Stimulated activated CD4-positive, alpha-beta T cell treated with anti-CD3 and anti-CD28 coated beads, Interleukin-15, amount 100 ng/mL, for 48 hours (primary cell): ENCODE measurements around the gene GAB2.
"Not testable (repeated sequence)": the region's sequence is repeated elsewhere in the genome, so short reads cannot be mapped to it uniquely, and the experiment has no call there.

Experiments
- DNase-seq, 2 donors: peaks; one replicate each; pipeline ENCODE4 v3.0.0-alpha.2; 2020; ENCODE audit warnings: low read depth in 2 of 2

Gene GAB2

GRCh38 chr11:78187366-78188285 lies 230.0 kb downstream of the GAB2 start:
- peak; percentile 77 to 79 for DNase-seq

GRCh38 chr11:78181185-78181584 lies 236.4 kb downstream of the GAB2 start:
- DNase-seq, result no peak

DNA sequence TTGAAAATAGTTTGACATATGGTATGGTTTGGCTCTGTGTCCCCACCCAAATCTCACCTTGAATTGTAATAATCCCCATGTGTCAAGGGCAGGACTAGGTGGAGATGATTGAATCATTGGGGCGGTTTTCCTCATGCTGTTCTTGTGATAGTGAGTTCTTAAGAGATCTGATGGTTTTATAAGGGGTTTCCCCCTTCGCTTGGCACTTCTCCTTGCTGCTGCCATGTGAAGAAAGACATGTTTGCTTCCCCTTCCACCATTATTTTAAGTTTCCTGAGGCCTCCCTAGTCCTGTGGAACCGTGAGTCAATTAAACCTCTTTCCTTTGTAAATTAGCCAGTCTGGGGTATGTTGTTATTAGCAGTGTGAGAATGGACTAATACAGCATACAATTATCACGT lies 236.9 kb downstream of the GAB2 start:
- DNase-seq, result no peak

DNA sequence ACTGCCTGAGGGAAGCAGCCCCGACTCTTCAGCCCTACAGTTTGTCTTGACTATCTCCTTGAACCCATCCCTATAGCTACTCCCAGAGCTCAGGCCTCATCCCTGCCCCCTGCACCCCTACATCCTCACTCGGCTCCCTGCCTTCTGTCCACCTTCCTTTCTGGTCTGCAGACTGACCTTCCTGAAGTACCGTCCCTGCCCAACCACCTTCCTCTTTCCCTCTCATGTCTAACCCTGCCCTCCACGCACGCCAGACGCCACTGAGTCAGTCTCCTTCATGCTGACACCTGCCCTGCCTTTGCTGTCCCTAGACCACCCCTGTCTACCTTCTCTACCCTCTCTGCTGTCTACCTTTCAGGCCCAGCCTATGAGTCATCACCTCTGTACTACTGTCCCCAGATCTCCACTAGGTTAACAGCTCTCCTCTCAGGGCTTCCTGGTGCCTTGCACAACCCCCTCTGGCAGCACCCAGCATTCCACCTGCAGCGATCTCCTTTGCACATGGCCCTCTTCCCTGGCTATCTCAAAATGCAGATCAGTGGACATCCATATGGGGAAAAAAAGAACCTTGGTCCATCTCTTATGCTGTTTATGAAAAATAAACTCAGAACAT lies 238.1 kb downstream of the GAB2 start:
- DNase-seq, result no peak

DNA sequence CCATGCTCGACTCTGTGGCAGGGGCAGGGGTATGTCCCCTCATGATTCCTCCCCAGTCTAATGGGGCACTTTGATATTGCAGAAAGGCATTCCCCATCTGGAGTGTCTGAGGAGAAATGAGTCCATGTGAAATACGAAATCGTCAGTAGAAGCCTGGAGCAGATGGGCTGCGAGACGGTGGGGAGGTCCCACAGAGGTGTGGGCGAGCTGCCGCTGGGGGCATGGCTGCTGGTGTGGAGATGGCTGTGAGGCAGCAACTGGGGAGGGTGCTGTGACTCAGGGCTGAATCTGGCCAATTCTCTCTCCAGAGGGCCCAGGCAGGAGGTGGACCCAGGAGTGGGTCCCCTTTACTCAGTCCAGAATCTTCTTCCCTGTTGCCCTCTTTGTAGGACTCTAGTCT lies 240.4 kb downstream of the GAB2 start:
- DNase-seq, result no peak

DNA sequence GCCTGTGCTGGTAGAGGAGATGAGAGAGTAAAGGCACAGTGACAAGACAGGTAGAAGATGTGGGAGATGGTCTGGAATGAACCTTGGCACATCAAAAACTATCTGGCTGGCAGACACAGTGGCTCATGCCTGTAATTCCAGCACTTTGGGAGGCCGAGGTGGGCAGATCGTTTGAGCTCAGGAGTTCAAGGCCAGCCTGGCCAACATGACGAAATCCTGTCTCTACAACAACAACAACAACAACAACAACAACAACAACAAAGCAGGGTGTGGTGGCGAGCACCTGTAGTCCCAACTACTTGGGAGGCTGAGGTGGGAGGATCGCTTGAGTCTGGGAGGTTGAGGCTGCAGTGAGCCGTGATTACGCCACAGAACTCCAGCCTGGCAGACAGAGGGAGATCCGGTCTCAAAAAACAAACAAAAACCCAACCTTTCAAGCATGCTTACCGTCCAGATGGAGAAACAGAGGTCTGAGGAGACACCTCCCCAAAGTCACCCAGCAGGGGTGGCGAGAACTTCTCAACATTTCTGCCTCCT lies 240.9 kb downstream of the GAB2 start:
- no peak for DNase-seq

GRCh38 chr11:78175862-78176261 lies 241.8 kb downstream of the GAB2 start:
- not testable (repeated sequence) for DNase-seq

DNA sequence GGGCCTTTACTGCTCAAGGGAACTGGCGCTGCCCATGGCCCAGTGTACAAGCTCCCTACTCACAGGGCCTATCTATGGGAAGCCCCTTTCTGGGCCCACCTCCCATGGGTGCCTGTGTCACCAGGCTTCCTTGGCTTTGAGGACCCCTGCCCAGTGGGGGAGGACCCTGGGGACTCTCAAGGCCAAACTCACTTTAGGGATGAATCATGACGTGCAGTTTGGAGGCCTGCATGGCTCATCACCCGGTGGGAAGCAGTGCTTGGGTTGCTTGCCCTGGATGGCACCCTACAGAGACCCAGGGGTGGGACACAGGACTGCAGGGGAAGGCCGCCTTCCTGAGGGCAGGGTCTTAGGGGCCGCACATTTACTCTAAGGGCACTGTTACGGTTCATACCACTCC lies 245.7 kb downstream of the GAB2 start:
- no peak for DNase-seq

GRCh38 chr11:78170874-78171549 lies 246.6 kb downstream of the GAB2 start:
- DNase-seq, result no peak

DNA sequence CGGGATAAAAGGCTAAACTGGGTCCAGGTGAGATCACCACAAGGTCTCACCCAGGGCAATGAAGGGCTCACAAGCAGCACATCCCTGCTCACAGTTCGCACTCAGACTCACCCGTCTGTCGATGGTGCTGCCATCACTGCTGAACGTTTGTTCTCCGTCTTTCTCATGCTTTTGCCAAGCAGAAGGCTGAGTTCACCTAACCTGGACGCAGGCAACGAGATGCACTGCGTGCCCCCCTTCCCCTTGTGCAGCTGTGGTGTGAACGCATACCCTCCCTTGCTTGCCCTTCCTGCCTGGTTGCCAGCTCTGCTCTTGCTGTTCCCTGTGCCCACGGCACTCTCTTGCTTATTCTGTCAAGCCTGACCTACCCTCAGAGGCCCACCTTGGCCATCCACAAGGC lies 247.2 kb downstream of the GAB2 start:
- DNase-seq, result no peak

DNA sequence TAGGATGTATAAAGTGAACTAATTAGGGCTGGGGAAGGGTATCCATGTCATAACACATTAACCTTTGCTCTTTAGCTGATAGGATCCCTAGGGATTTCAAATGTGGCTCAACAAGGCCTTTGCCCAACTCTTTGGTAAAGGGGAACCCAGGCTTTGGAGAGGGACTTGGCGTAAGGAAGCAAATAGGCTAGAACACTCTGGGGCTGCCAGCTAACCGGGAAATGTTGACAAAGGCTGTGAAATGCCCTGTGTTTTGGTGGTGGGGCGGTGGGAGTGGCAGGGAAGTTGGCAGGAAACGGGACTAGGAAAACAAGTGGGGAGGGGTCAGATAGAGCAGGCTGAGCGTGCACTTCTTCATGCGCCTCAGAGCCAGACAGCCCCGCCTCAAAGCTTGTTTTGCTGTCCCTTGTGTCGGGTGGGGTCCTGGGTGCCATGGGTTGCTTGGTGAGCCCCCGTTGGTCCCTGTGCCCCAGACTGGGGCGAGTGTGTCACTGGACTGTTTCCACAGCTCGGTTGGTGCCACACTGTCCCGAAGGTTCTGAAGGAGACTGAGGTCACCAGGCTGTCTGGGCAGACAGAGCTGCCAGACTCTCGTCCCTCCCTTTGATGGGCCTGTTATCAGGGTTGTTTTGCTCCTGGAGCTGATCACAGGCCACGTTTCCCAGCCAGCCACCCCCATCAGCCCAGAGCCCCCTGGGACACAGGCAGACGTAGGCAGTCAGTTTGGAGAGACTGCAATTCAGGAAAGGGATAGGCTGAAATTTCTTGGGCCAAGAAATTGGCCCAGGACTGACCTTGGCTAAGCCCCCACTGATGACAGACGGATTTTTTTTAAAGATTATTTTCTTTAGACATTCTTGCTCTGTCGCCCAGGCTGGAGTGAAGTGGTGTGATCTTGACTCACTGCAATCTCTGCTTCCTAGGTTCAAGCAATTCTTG lies 248.8 kb downstream of the GAB2 start:
- no peak for DNase-seq

DNA sequence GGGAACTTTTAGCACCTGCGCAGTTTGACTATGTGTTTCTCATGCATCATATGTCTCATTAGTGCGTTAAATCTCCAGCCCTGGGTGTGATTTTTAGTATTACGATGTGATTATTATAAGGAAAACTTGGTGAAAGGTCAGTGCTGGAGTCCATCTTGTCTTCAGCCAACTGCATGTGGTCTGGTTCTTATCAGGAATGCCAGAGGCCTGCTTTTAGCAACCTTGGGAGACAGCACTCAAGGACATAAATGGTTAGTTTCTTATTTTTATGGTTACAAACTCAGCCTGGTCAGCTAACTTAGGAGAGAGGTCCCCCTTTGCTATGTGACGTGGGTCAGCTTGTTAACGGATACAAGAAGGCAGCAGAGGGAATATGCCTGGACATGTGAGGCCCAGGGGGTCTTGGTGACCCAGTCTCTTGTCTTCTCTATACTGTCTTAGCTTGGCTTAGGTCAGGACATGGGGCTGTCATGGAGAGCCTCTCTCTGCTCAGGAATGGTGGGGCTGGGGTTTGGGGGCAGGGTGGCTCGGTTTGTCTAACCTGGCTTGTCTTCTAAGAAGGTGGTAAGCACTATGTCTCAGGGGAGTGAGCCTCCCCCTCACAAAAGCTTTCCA lies 250.7 kb downstream of the GAB2 start:
- no peak for DNase-seq
